ENCODE data around the gene PSMA4. TPM values are rescaled to one million over a fixed set of nuclear protein-coding genes. Genes with fewer than 3 reads are reported as not detected.
"Not testable (repeated sequence)": the region's sequence is repeated elsewhere in the genome, so short reads cannot be mapped to it uniquely, and the experiment has no call there.

PSMA4 gene
- total and polyA plus RNA-seq, 2 experiments from 2014 or later, result 322 to 552 TPM

GRCh38 chr15:78538358-78538757, 1.9 kb upstream of the PSMA4 start:
- H2AFZ ChIP-seq, result no peak overlapping the region
- Mint-ChIP-seq H3K4me1 (peaks cover 9% of the 10 kb centered on the region), H3K9me3 (no peaks in the 10 kb centered on the region; the same call in 2 of the 3 replicates), H3K4me3 (no peak overlapping the region), H3K27me3 (ENCODE audit: insufficient read depth, low read depth, poor library complexity) (peaks cover 9% of the 10 kb centered on the region), H3K36me3 (ENCODE audit: low read depth) (peaks cover 18% of the 10 kb centered on the region), H3K27ac (no peak overlapping the region)
- H3K4me2 ChIP-seq, result no peak overlapping the region
- TF ChIP-seq ZNF114 (CRISPR knock-in tag; IDR thresholded peaks at IDR 0.05), result no peak
- TF ChIP-seq POLR2AphosphoS5 (IDR thresholded peaks at IDR 0.05; ENCODE audit: low read depth), result no peak
- TF ChIP-seq EZH2 (IDR thresholded peaks at IDR 0.05; ENCODE audit: low read depth, unreplicated experiment), result no peak
- TF ChIP-seq, protein P1, sequence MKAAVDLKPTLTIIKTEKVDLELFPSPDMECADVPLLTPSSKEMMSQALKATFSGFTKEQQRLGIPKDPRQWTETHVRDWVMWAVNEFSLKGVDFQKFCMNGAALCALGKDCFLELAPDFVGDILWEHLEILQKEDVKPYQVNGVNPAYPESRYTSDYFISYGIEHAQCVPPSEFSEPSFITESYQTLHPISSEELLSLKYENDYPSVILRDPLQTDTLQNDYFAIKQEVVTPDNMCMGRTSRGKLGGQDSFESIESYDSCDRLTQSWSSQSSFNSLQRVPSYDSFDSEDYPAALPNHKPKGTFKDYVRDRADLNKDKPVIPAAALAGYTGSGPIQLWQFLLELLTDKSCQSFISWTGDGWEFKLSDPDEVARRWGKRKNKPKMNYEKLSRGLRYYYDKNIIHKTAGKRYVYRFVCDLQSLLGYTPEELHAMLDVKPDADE (IDR thresholded peaks at IDR 0.05), result no peak
- no peak for TF ChIP-seq EZH2phosphoT487 (IDR thresholded peaks at IDR 0.05; ENCODE audit: unreplicated experiment)
- TF ChIP-seq REST (IDR thresholded peaks at IDR 0.05; ENCODE audit: unreplicated experiment), result no peak
- no peak for TF ChIP-seq CREB1 (CRISPR knock-in tag; IDR thresholded peaks at IDR 0.05; ENCODE audit: low read depth)
- TF ChIP-seq, protein P2, sequence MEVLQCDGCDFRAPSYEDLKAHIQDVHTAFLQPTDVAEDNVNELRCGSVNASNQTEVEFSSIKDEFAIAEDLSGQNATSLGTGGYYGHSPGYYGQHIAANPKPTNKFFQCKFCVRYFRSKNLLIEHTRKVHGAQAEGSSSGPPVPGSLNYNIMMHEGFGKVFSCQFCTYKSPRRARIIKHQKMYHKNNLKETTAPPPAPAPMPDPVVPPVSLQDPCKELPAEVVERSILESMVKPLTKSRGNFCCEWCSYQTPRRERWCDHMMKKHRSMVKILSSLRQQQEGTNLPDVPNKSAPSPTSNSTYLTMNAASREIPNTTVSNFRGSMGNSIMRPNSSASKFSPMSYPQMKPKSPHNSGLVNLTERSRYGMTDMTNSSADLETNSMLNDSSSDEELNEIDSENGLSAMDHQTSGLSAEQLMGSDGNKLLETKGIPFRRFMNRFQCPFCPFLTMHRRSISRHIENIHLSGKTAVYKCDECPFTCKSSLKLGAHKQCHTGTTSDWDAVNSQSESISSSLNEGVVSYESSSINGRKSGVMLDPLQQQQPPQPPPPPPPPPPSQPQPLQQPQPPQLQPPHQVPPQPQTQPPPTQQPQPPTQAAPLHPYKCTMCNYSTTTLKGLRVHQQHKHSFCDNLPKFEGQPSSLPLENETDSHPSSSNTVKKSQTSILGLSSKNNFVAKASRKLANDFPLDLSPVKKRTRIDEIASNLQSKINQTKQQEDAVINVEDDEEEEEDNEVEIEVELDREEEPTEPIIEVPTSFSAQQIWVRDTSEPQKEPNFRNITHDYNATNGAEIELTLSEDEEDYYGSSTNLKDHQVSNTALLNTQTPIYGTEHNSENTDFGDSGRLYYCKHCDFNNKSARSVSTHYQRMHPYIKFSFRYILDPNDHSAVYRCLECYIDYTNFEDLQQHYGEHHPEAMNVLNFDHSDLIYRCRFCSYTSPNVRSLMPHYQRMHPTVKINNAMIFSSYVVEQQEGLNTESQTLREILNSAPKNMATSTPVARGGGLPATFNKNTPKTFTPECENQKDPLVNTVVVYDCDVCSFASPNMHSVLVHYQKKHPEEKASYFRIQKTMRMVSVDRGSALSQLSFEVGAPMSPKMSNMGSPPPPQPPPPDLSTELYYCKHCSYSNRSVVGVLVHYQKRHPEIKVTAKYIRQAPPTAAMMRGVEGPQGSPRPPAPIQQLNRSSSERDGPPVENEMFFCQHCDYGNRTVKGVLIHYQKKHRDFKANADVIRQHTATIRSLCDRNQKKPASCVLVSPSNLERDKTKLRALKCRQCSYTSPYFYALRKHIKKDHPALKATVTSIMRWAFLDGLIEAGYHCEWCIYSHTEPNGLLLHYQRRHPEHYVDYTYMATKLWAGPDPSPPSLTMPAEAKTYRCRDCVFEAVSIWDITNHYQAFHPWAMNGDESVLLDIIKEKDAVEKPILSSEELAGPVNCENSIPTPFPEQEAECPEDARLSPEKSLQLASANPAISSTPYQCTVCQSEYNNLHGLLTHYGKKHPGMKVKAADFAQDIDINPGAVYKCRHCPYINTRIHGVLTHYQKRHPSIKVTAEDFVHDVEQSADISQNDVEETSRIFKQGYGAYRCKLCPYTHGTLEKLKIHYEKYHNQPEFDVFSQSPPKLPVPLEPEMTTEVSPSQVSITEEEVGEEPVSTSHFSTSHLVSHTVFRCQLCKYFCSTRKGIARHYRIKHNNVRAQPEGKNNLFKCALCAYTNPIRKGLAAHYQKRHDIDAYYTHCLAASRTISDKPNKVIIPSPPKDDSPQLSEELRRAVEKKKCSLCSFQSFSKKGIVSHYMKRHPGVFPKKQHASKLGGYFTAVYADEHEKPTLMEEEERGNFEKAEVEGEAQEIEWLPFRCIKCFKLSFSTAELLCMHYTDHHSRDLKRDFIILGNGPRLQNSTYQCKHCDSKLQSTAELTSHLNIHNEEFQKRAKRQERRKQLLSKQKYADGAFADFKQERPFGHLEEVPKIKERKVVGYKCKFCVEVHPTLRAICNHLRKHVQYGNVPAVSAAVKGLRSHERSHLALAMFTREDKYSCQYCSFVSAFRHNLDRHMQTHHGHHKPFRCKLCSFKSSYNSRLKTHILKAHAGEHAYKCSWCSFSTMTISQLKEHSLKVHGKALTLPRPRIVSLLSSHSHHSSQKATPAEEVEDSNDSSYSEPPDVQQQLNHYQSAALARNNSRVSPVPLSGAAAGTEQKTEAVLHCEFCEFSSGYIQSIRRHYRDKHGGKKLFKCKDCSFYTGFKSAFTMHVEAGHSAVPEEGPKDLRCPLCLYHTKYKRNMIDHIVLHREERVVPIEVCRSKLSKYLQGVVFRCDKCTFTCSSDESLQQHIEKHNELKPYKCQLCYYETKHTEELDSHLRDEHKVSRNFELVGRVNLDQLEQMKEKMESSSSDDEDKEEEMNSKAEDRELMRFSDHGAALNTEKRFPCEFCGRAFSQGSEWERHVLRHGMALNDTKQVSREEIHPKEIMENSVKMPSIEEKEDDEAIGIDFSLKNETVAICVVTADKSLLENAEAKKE (CRISPR knock-in tag; IDR thresholded peaks at IDR 0.05), result no peak
- no peak for TF ChIP-seq ZNF331 (CRISPR knock-in tag; IDR thresholded peaks at IDR 0.05; ENCODE audit: low read depth)
- no peaks in the 10 kb centered on the region for H3F3A ChIP-seq (replicated peaks; ENCODE audit: low read depth)
- H3K4me3 ChIP-seq, result no peak overlapping the region
- no peaks in the 10 kb centered on the region for H3K27me3 ChIP-seq (ENCODE audit: insufficient read depth)
- H3K4me1 ChIP-seq (ENCODE audit: insufficient read depth), result peaks cover 8% of the 10 kb centered on the region; the same call in 1 of the 2 replicates
- no peak for DNase-seq (ENCODE audit: low spot score)
- peaks cover 22% of the 10 kb centered on the region for H3K79me2 ChIP-seq (replicated peaks; ENCODE audit: insufficient read depth)
- no peak for ATAC-seq
- H3K27ac ChIP-seq (ENCODE audit: low read depth), result no peak overlapping the region
- H3K9me2 ChIP-seq (ENCODE audit: insufficient read depth), result peaks cover 3% of the 10 kb centered on the region; the same call in 1 of the 2 replicates
- H4K20me1 ChIP-seq (replicated peaks; ENCODE audit: insufficient read depth), result peaks cover 7% of the 10 kb centered on the region; the same call in 1 of the 2 replicates
- peaks cover 12% of the 10 kb centered on the region for H3K36me3 ChIP-seq (ENCODE audit: insufficient read depth)

DNA sequence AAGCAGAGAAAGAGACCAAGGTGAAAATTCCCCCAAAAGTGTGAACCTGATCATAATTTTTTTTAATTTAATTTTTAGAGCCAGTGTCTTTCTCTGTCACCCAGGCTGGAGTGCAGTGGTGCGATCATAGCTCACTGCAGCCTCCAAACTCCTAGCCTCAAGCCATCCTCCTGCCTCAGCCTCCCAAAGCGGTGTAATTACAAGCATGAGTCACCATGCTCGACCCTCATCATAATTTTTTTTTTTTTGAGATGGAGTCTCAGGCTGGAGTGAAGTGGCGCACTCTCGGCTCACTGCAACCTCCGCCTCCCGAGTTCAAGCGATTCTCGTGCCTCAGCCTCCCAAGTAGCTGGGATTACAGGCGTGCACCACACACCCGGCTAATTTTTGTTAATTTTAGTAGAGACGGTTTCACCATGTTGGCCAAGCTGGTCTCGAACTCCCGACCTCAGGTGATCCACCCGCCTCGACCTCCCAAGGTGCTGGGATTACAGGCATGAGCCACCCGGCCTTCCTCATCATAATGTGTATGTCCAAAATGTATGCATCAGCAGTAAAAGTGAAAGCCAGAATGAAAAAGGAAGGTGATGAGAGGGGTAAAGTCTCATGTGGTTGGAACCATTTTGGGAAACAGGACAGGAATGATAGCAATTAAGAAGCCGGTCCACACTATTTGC, 642 bp upstream of the PSMA4 start:
- H3K4me3 Mint-ChIP-seq, result peak overlapping the region; percentile 95
- H3K27ac ChIP-seq (ENCODE audit: low read depth), result not testable (repeated sequence)
- peaks cover 22% of the 10 kb centered on the region for H3K79me2 ChIP-seq (replicated peaks; ENCODE audit: insufficient read depth)

More for the DNA sequence above, 642 bp upstream of the PSMA4 start:
- peak overlapping the region; percentile 88 for H3K4me3 ChIP-seq
- H3K27me3 Mint-ChIP-seq (ENCODE audit: insufficient read depth, low read depth, poor library complexity); H3F3A ChIP-seq (replicated peaks; ENCODE audit: low read depth); H3K27me3 ChIP-seq (ENCODE audit: insufficient read depth); DNase-seq (ENCODE audit: low spot score); H3K9me3 Mint-ChIP-seq; H3K4me1 Mint-ChIP-seq; H3K4me1 ChIP-seq (ENCODE audit: insufficient read depth); ATAC-seq; H3K9me2 ChIP-seq (ENCODE audit: insufficient read depth): not testable (repeated sequence)
- peaks cover 25% of the 10 kb centered on the region for H3K36me3 ChIP-seq (ENCODE audit: insufficient read depth)
- peaks cover 27% of the 10 kb centered on the region for H3K36me3 Mint-ChIP-seq (ENCODE audit: low read depth)
- peak overlapping the region; percentile 99 for H3K27ac Mint-ChIP-seq
- H3K4me2 ChIP-seq, result peak overlapping the region; percentile 95
- peak overlapping the region; percentile 94 for H2AFZ ChIP-seq
- H4K20me1 ChIP-seq (replicated peaks; ENCODE audit: insufficient read depth), result peaks cover 13% of the 10 kb centered on the region; the same call in 1 of the 2 replicates
